Measurements from ENCODE around the gene CHRFAM7A.
"Not testable (repeated sequence)": the region's sequence is repeated elsewhere in the genome, so short reads cannot be mapped to it uniquely, and the experiment has no call there.

Gene CHRFAM7A

GRCh38 chr15:30392766-30393663 lies at the start of gene CHRFAM7A:
TSS of gene CHRFAM7A (minus strand) at chr15:30393540. CDS start at chr15:30383351, 10,189 bp downstream.
- in situ Hi-C loops (cut with MboI; ENCODE audit: low sequenced_read_pairs), result not testable (repeated sequence)

GRCh38 chr15:30438348-30438747 lies 45.0 kb upstream of the CHRFAM7A start:
- in situ Hi-C loops (cut with MboI; ENCODE audit: low sequenced_read_pairs), result not testable (repeated sequence)

GRCh38 chr15:30435878-30436277 lies 42.5 kb upstream of the CHRFAM7A start:
- in situ Hi-C loops (cut with MboI; ENCODE audit: low sequenced_read_pairs), result not testable (repeated sequence)

GRCh38 chr15:30420723-30421122 lies 27.4 kb upstream of the CHRFAM7A start:
- in situ Hi-C loops (cut with MboI; ENCODE audit: low sequenced_read_pairs), result not testable (repeated sequence)

GRCh38 chr15:30414160-30414559 lies 20.8 kb upstream of the CHRFAM7A start, which contains the start of gene GOLGA8R:
TSS of gene GOLGA8R (minus strand) at chr15:30414260. CDS start at chr15:30414162, 98 bp downstream.
- in situ Hi-C loops (cut with MboI; ENCODE audit: low sequenced_read_pairs), result not testable (repeated sequence)

DNA sequence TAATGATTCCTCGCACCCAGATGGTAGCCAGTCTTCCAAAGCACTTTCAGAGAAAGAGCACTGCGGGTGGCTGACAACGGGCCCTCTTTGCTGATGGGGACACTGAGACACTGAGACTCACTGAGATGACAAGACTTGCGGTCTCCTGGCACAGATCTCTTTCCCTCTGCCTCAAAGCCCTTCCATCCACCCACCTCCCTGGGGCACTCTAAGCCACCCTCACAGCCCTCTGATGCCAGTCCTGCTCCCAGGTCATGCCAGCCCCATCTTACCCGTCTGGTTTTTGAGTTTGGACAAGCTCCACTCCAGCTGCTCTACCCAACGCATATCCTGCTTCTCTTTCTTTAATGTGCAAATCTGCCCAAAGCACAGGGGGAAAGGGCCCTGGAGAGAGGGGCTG lies 14.3 kb upstream of the CHRFAM7A start:
- in situ Hi-C loops (cut with MboI; ENCODE audit: low sequenced_read_pairs), result not testable (repeated sequence)

DNA sequence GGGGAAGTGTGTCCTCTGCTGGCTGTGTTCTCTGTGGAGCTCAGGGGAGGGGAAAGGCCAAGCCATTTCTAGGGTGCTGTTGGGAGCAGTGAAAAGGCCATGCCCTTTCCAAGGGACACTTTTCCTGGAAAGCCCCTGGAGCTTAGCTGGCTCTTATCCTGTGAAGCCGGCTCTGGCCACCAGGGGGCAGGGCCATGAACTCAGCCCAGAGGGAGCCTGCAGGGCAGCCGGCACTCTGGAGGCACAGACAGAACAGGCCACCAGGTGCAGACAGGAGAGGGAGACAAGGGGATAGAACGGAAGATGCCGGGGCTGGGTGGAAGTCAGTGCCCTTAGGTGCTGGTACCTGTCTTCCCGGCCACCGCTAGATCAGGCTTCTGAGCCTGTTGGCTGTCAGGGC lies 5.6 kb upstream of the CHRFAM7A start:
- in situ Hi-C loops (cut with MboI; ENCODE audit: low sequenced_read_pairs), result not testable (repeated sequence)

DNA sequence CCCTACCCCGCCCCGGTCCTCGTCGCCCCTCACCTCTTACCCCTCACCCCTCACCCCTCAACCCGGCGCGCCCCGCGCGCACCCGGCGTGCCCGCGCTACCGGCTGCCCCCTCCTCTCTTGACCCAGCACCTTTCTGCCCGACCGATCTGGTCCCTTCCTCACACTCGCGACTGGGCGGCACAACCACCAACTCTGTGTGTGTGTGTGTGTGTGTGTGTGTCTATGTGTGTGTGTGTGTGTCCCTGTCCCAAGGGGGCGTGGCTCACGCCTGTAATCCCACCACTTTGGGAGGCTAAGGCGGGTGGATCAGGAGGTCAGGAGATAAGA lies 288 bp upstream of the CHRFAM7A start:
- in situ Hi-C loops (cut with MboI; ENCODE audit: low sequenced_read_pairs), result not testable (repeated sequence)

GRCh38 chr15:30386318-30386887 lies 6.9 kb downstream of the CHRFAM7A start:
- in situ Hi-C loops (cut with MboI; ENCODE audit: low sequenced_read_pairs), result not testable (repeated sequence)

DNA sequence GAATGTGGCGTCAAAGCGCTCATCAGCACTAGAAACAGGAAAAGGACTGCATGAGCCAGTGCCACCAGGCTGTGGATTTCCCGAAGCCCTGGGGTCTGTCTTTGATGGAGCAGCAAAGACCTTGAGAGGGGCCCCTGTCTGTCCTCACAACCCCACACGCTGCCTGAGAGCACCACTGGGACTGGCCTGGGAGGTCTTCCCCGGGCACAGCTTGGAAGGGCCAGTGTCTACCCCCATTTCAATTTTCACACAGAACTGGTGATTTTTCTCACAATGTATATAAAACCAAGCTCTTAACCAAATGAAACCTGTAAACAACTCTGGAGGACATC lies 16.3 kb downstream of the CHRFAM7A start:
- in situ Hi-C loops (cut with MboI; ENCODE audit: low sequenced_read_pairs), result not testable (repeated sequence)

DNA sequence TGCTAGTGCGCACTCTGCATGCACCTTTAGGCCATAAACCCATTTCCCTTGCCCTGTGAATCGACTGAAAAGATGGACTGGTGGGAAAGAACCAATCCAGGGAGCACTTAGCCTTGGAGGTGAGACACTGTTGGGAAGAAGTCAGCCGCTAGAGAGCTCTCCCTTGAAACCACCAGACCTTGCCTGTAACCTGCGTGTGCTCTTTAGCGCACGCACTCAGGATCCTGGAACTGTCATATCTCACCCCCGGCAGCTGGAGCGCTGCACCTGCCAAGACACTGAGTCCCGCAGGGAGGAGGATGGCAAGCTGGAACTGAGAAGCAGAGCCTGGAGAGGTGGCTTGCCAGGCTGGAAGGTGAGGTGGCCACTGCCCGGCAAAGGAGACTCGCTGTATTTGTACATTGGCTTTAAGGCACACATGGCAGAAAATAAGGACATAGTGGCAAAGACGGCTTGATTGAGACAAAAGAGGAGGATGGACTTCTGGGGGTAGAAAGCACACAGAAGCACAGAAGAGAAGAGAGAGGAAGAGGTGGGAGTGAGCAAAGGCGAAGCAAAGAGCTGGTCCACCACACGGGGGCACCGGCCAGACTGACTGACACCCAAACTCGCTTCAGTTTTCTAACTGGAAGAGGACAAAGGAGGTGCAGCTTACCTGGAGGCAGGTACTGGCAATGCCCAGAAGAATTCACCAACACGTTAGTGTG lies 16.8 kb downstream of the CHRFAM7A start:
- in situ Hi-C loops (cut with MboI; ENCODE audit: low sequenced_read_pairs), result not testable (repeated sequence)

GRCh38 chr15:30375872-30376271 lies 17.5 kb downstream of the CHRFAM7A start:
- in situ Hi-C loops (cut with MboI; ENCODE audit: low sequenced_read_pairs), result not testable (repeated sequence)

DNA sequence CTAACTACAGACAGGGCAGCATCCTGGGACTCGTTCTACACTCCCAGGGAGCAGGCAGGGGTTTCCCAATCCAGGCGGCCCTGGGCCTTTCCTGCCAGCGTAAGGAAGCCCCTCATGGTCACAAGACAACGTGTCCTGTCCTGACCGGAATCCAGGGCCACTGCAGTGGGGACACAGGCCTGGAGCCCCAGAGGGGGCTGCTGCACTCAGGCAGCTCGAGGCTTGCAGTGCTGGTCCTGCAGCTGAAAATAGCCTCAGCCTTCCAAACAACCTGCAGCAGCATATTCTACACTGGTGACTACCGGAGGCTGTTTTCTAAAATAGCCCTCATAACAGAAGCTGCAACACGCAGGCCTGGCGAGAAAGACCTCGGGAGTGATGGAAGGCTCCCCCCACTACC lies 18.5 kb downstream of the CHRFAM7A start:
- in situ Hi-C loops (cut with MboI; ENCODE audit: low sequenced_read_pairs), result not testable (repeated sequence)

- in situ Hi-C loops (cut with MboI; ENCODE audit: low sequenced_read_pairs), result not testable (repeated sequence)
Observed at GRCh38 chr15:30368271-30368670, 25.1 kb downstream of the CHRFAM7A start.

DNA sequence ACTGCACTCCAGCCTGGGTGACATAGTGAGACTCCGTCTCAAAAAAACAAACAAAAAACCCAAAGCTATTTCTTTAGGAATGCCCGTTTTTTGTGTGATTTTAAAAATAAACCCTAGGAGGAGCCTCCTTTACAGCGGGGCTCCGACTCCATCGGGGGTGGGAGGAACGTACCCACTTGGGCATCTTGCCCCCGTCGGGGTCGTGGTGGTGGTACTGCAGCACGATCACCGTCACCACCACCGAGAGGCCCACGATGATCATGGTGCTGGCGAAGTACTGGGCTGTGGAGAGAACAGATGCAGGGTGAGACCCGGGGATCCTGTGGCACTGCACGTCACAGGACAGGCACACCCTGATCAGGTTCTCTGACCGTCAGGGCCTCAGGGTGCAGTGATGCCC lies 26.1 kb downstream of the CHRFAM7A start:
- in situ Hi-C loops (cut with MboI; ENCODE audit: low sequenced_read_pairs), result not testable (repeated sequence)

DNA sequence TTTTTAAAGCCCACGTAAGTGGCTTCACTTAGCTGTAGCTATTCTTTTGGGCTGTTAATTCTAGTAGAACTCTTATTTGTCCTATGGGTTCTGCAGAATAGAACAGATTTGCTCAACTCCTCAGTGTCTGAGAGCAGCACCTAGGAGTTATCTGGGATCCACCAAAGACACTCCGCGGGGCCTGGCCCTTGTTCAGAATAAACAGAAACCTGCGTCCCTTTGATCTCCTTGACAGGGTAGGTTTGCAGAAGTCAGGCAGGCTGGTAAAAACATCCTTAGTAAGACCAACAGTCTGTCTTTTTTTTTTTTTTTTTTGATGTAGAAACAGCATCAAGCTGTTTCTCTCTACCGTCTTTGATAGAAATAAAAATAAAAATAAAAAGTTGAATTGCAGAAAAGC lies 31.9 kb downstream of the CHRFAM7A start:
- in situ Hi-C loops (cut with MboI; ENCODE audit: low sequenced_read_pairs), result not testable (repeated sequence)

- in situ Hi-C loops (cut with MboI; ENCODE audit: low sequenced_read_pairs), result not testable (repeated sequence)
Observed at GRCh38 chr15:30360990-30361389, 32.4 kb downstream of the CHRFAM7A start.

DNA sequence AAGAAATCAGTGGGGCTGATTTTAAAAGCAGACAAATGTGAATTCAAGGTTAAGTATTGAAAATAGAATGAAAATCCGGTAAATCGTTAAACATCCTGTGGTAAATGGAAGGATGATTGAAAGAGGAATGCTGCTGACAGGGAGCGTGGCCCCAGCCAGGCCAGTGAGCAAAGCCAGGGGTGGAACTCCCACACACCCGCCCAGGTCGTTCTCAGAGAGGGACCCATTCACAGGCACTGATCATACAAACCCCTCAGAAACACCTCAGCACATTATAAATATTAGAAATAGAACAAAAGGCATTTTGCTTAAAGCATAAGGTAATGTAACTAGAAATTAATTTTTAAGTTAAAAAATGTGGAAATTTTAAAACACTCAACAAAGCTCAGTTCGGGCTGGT lies 38.3 kb downstream of the CHRFAM7A start:
- in situ Hi-C loops (cut with MboI; ENCODE audit: low sequenced_read_pairs), result not testable (repeated sequence)

GRCh38 chr15:30349803-30350202 lies 43.5 kb downstream of the CHRFAM7A start:
- in situ Hi-C loops (cut with MboI; ENCODE audit: low sequenced_read_pairs), result not testable (repeated sequence)

- in situ Hi-C loops (cut with MboI; ENCODE audit: low sequenced_read_pairs), result not testable (repeated sequence)
Observed at GRCh38 chr15:30336584-30336983, 56.8 kb downstream of the CHRFAM7A start.

GRCh38 chr15:30334152-30334551 lies 59.2 kb downstream of the CHRFAM7A start:
- in situ Hi-C loops (cut with MboI; ENCODE audit: low sequenced_read_pairs), result not testable (repeated sequence)

DNA sequence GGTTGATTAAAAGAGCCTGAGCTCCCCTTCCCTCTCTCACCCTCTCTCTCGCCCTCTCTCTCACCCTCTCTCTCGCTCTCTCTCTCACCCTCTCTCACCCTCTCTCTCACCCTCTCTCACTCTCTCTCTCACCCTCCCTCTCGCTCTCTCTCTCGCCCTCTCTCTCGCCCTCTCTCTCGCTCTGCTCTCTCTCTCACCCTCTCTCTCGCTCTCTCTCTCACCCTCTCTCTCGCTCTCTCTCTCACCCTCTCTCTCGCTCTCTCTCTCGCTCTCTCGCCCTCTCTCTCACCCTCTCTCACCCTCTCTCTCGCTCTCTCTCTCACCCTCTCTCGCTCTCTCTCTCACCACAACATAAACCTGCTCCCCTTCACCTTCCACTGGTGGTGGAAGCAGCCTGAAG lies 67.2 kb downstream of the CHRFAM7A start:
- in situ Hi-C loops (cut with MboI; ENCODE audit: low sequenced_read_pairs), result not testable (repeated sequence)
